ENCODE measurements around the gene CDC42EP4.

DNA sequence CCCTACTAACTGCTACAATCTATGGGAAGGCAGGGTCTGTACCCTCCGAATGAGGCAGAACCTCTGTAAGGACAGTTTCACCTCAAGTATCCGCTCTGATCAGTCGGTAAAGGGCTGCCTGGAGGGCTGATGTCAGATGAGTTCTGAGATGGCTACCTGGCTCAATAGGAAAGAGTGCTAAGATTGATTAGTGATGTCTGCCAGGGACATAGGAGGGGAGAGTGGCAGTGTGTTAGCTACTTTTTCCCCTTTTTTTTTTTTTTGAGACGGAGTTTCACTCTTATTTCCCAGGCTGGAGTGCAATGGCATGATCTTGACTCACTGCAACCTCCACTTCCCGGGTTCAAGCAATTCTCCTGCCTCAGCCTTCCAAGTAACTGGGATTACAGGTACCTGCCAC, 39.1 kb upstream of the CDC42EP4 start:
- no peak for TF ChIP-seq EP300 (IDR thresholded peaks at IDR 0.05; ENCODE audit: low read depth)
- TF ChIP-seq, protein P1, sequence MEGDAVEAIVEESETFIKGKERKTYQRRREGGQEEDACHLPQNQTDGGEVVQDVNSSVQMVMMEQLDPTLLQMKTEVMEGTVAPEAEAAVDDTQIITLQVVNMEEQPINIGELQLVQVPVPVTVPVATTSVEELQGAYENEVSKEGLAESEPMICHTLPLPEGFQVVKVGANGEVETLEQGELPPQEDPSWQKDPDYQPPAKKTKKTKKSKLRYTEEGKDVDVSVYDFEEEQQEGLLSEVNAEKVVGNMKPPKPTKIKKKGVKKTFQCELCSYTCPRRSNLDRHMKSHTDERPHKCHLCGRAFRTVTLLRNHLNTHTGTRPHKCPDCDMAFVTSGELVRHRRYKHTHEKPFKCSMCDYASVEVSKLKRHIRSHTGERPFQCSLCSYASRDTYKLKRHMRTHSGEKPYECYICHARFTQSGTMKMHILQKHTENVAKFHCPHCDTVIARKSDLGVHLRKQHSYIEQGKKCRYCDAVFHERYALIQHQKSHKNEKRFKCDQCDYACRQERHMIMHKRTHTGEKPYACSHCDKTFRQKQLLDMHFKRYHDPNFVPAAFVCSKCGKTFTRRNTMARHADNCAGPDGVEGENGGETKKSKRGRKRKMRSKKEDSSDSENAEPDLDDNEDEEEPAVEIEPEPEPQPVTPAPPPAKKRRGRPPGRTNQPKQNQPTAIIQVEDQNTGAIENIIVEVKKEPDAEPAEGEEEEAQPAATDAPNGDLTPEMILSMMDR (IDR thresholded peaks at IDR 0.05), result no peak
